ENCODE measurements around the gene SP110. TPM values are rescaled to one million over a fixed set of nuclear protein-coding genes. Genes with fewer than 3 reads are reported as not detected.

SP110 gene
- total RNA-seq, 1 experiment from 2014 or later: 11.0 TPM

- Histone ChIP-seq H3K27ac (ENCODE audit: low read depth, low read length, poor library complexity, severe bottlenecking) (no peak overlapping the region), H3K36me3 (ENCODE audit: insufficient read depth, low read length, poor library complexity, severe bottlenecking) (no peaks in the 10 kb centered on the region), H3K4me3 (ENCODE audit: low read depth, low read length, poor library complexity, severe bottlenecking) (no peak overlapping the region), H3K4me1 (ENCODE audit: insufficient read depth, low read length, poor library complexity, severe bottlenecking) (no peaks in the 10 kb centered on the region), H3K27me3 (replicated peaks; ENCODE audit: insufficient read depth, low read depth, low read length, poor library complexity) (no peaks in the 10 kb centered on the region), H3K9me3 (ENCODE audit: low read depth, low read length, poor library complexity, severe bottlenecking) (no peaks in the 10 kb centered on the region)
- no TSS peak for BruUV-seq (replicated peaks)
- ChIA-PET POLR2A (ENCODE audit: low non-redundant PET) (no interaction called here), CTCF (no interaction called here)
- DNase-seq (ENCODE audit: low spot score): no peak
- intact Hi-C loops (cut with micrococcal nuclease; ENCODE audit: unreplicated experiment): no loop called here
- TF ChIP-seq CTCF (conservative IDR thresholded peaks at IDR 0.05; ENCODE audit: low read depth, low read length): no peak
- TF ChIP-seq EZH2 (IDR thresholded peaks at IDR 0.05; ENCODE audit: borderline replicate concordance, low read depth, low read length, poor library complexity, severe bottlenecking): no peak
Observed at GRCh38 chr2:230208576-230208975, 11.2 kb downstream of the SP110 start.

- no peak overlapping the region for H3K4me3 ChIP-seq (ENCODE audit: low read depth, low read length, poor library complexity, severe bottlenecking)
- no peak overlapping the region for H3K27ac ChIP-seq (ENCODE audit: low read depth, low read length, poor library complexity, severe bottlenecking)
- POLR2A ChIA-PET (ENCODE audit: low non-redundant PET): no interaction called here
- H3K4me1 ChIP-seq (ENCODE audit: insufficient read depth, low read length, poor library complexity, severe bottlenecking): no peaks in the 10 kb centered on the region
- no TSS peak for BruUV-seq (replicated peaks)
- H3K36me3 ChIP-seq (ENCODE audit: insufficient read depth, low read length, poor library complexity, severe bottlenecking): no peaks in the 10 kb centered on the region
- TF ChIP-seq EZH2 (IDR thresholded peaks at IDR 0.05; ENCODE audit: borderline replicate concordance, low read depth, low read length, poor library complexity, severe bottlenecking): no peak
- no peak for TF ChIP-seq CTCF (conservative IDR thresholded peaks at IDR 0.05; ENCODE audit: low read depth, low read length)
- no peak for DNase-seq (ENCODE audit: low spot score)
- CTCF ChIA-PET: no interaction called here
- no peaks in the 10 kb centered on the region for H3K27me3 ChIP-seq (replicated peaks; ENCODE audit: insufficient read depth, low read depth, low read length, poor library complexity)
- intact Hi-C loops (cut with micrococcal nuclease; ENCODE audit: unreplicated experiment): no loop called here
- H3K9me3 ChIP-seq (ENCODE audit: low read depth, low read length, poor library complexity, severe bottlenecking): no peaks in the 10 kb centered on the region
Observed at GRCh38 chr2:230205721-230206120, 14.1 kb downstream of the SP110 start.

GRCh38 chr2:230205034-230205433, 14.8 kb downstream of the SP110 start:
- TF ChIP-seq EZH2 (IDR thresholded peaks at IDR 0.05; ENCODE audit: borderline replicate concordance, low read depth, low read length, poor library complexity, severe bottlenecking): no peak
- no peak for TF ChIP-seq CTCF (conservative IDR thresholded peaks at IDR 0.05; ENCODE audit: low read depth, low read length)
- H3K9me3 ChIP-seq (ENCODE audit: low read depth, low read length, poor library complexity, severe bottlenecking): no peaks in the 10 kb centered on the region
- BruUV-seq (replicated peaks): no TSS peak
- no peaks in the 10 kb centered on the region for H3K36me3 ChIP-seq (ENCODE audit: insufficient read depth, low read length, poor library complexity, severe bottlenecking)
- no peak overlapping the region for H3K4me3 ChIP-seq (ENCODE audit: low read depth, low read length, poor library complexity, severe bottlenecking)
- intact Hi-C loops (cut with micrococcal nuclease; ENCODE audit: unreplicated experiment): no loop called here
- POLR2A ChIA-PET (ENCODE audit: low non-redundant PET): no interaction called here
- H3K4me1 ChIP-seq (ENCODE audit: insufficient read depth, low read length, poor library complexity, severe bottlenecking): no peaks in the 10 kb centered on the region
- H3K27ac ChIP-seq (ENCODE audit: low read depth, low read length, poor library complexity, severe bottlenecking): no peak overlapping the region
- CTCF ChIA-PET: no interaction called here
- no peak for DNase-seq (ENCODE audit: low spot score)
- H3K27me3 ChIP-seq (replicated peaks; ENCODE audit: insufficient read depth, low read depth, low read length, poor library complexity): no peaks in the 10 kb centered on the region
